NT2/D1 (cell line): ENCODE data around the gene CEBPG.

Experiments
- SUZ12 ChIP-seq: IDR thresholded peaks from 2 replicates; pipeline ENCODE4 v1.6.1; 2011; ENCODE audit not compliant: insufficient read length, insufficient read depth; ENCODE audit errors: extremely low read depth
- YY1 ChIP-seq: IDR thresholded peaks from 2 replicates; pipeline ENCODE4 v1.6.1; 2011; ENCODE audit not compliant: insufficient read length, insufficient read depth
- ZNF274 ChIP-seq: IDR thresholded peaks from 2 replicates; pipeline ENCODE4 v1.6.1; 2011; ENCODE audit warnings: mild to moderate bottlenecking, low read depth, low read length

- TF ChIP-seq YY1 (no peak), SUZ12 (no peak), ZNF274 (no peak)
Observed at GRCh38 chr19:33399081-33399744, 25.7 kb downstream of the CEBPG start.
